Stimulated activated CD4-positive, alpha-beta T cell treated with anti-CD3 and anti-CD28 coated beads, Interleukin-2, amount 100 ng/mL, for 48 hours (primary cell): ENCODE results near the gene APOBEC3C.
"Not testable (repeated sequence)": the region's sequence is repeated elsewhere in the genome, so short reads cannot be mapped to it uniquely, and the experiment has no call there.

Source experiments
- DNase-seq, 2 donors: peaks; one replicate each; pipeline ENCODE4 v3.0.0-alpha.2; 2020

APOBEC3C gene

DNA sequence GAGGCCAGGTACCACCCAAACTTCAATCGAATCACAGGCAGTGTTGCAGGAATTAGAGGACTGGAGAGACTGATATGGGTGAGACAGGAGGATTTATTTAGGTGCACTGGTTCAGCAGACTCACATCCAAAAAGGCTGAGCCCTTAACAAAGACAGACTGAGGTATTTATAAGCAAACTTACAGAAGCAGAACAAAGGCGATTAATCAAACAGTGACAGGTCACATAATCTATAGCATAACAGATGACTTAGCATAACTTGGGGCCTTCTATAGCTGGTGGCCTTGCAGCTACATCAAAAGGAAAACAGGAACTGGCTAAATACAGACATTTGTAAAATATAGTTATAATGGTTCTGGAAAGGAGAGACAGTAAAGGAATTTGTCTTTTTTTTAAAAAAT is 29.8 kb upstream of the APOBEC3C start:
- DNase-seq = no peak

DNA sequence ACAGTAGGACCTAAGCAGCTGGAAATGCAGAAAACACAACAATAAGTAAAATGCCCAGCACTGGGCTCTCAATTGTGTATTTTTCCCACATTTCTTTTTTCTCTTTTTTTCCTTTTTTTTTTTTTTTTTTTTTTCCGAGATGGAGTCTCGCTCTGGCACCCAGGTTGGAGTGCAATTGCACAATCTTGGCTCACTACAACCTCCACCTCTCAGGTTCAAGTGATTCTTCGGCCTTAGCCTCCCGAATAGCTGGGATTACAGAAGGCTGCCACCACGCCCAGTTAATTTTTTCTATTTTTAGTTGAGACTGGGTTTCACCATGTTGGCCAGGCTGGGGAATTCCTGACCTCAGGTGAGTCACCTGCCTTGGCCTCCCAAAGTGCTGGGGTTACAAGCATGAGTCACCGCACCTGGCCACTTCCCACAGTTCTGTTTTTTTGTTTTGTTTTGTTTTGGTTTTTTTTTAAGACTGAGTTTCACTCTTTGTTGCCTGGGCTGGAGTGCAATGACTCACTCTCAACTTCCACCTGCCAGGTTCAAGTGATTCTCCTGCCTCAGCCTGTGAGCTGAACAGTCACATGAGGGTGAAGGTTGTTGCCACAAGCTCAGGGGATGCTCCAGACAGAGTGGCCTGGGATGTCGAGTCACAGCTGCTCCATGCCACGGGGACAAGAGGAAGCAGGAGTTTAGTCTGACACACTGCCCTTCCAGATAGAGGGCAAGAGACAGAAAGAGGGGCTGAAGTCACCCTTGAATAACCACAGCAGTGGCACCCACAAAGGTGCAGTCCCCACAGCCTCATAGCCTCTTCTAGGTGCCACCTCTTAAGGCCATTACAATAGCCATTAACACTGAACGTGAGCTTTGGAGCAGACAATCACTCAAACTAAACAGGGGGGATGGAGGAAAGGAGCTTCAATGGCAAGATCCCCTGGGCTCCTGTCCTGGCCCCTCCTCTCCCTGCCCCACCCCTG is 29.0 kb upstream of the APOBEC3C start:
- peak; percentile 35 to 66 for DNase-seq

DNA sequence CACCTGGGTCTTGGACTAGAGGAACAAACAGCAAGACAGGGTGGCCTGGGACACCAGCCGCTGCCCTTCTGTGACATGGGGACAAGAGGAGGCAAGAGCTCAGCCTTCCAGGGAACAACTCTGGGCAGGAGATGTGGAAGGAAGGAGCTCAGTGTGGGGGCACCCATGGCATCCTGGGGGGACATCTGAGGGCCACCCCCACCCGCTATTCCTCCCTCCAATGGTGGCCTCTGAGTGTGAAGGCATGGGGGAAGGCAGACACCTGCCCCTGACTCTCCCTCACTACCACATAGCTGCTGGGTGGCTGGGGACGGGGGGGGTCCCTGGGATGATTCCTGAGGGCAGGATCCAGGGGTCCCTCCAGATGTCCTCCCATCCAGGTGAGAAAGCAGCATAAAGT is 27.4 kb upstream of the APOBEC3C start:
- no peak for DNase-seq

DNA sequence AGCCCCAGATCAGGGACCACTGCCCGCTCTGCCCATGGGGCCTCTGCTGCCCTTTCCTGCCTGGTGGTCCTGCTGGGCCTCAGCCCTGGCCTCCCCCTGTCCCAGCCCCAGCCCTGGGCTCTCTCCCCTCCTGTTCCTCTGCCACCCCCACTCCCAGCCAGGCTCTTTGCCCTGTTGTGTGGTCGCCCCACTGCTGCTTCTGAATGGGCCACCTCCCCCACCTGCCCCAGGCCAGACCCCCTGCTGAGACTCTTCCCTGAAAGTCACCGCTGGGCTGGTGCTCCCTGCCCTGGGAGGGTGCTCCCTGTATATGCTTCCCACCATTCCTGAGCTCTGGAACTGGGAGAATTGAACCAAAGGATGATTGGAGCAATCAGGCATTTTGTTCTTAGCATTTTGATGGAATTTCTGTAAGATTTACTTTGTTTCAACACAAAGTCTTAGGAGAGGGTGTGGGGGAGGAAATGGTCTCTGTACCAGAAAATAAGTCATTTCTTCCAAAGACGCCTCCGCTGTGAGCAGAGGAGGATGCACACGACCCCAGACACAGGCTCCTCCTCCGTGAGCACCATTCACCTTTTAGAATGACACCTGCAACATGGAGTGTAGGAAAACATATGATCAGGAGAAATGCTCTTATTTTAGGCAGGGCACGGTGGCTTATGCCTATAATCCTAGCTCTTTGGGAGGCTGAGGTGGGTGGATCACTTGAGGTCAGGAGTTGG is 26.7 kb upstream of the APOBEC3C start:
- DNase-seq = no peak

DNA sequence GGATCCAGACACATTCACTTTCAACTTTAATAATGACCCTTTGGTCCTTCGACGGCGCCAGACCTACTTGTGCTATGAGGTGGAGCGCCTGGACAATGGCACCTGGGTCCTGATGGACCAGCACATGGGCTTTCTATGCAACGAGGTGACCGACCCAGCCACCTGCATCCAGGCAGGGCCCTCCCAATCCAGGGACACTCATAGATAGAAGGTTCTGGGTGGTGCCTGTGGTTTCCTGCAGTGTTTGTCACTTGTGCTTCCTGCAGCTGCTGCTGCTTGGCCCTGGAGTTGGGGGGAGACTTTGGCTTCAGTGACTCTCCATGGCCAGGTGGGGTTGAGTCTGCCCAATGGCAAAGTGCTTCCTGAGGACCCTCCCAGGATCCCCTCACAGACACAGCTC is 24.6 kb upstream of the APOBEC3C start:
- DNase-seq = no peak

DNA sequence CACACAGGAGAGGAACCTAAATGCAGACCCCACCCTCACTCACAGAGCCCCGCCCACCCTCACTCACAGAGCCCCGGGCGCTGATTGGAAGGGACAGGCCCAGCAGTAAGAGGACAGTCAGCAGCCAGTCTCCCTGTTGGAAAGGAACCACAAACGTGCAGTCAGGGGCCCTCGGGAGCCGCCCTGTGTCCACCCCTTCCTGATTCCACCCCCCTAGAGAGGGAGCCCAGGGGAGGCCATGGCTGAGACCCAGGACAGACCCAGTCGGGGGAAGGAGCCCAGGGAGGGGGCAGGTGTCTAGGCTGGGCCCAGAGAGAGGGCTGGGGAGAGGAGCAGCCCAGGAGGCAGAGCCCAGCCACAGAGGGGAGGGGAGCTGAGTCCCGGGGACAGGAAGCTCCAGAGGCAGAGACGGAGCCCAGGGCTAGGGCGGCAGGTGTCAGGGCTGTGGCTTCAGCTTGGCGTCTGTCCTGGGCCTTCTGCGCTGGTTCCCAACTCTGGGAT is 21.1 kb upstream of the APOBEC3C start:
- not testable (repeated sequence) for DNase-seq

DNA sequence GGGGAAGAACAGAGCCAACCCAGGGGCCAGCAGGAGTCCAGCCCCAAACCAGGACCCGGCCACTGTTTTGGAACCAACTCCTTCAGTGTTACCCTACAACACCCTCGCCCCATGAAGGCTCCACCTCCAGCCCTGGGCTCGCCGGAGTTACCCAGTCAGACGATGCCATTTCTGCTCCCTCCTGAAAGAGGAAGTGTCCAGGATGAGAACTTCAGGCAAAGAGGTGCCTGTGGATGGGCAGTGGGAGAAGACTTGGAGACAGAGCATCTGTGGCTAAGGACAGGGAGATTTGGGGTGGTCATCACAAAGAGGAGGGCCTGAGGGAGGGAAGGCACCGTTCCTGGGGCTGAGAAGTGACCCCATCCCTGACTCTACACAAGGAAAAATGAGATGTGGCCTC is 18.0 kb upstream of the APOBEC3C start:
- no peak for DNase-seq

DNA sequence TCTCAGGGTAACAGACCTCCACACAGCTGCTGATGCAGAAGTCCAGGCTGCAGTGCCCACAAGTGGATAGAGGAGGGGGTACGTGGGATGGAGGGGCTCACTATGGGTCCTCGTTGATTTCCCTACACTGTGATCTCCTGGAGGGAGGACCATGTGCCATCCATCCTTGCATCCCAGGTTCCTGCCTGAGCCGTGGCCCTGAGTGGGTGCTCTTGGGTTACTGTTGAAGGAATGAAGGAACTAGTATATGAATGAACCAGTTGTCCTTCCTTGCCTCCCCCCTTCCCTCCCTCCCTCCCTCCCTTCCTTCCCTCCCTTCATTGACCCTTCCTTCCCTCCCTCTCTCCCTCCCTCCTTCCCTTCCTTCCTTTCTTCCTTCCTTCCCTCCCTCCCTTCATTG is 16.5 kb upstream of the APOBEC3C start:
- DNase-seq = no peak

DNA sequence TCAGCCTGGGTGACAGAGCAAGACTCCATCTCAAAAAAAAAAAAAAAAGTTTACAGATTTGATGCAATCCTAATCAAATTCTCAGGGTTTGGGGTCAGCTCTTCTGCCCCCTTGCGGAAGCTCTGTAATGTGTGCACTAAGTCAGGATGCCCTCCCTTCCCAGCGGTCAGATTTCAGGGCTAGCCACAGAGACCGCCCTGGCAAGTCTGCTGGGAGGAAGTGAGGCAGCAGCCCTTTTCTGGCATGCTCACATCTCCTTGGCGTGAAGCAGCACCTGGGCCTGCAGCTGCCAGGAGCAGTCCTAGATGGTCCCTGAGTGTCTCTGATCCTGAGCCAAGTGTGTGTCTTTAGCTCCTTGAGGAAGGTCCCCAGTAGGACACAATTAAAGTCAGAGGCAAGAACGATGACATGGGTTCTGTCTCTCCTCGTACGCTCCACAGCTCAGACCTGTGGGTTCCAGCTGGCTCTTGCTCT is 10.9 kb upstream of the APOBEC3C start:
- peak; percentile 69 for DNase-seq

DNA sequence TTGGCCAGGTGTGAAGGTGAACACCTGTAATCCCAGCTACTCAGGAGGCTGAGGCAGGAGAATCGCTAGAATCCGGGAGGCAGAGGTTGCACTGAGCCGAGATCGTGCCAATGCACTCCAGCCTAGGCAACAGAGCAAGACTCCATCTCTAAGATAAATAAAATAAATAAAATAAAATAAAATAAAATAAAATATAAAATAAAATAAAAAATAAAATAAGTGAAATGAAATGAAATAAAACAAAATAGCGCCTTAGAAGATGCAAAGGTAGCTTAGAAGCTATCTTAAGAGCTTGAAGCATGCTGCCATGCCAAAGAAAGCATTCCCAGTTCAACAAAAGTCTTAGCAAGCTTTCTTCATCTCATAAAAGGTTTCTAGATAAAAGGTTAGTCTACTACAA is 6.9 kb upstream of the APOBEC3C start:
- no peak for DNase-seq

DNA sequence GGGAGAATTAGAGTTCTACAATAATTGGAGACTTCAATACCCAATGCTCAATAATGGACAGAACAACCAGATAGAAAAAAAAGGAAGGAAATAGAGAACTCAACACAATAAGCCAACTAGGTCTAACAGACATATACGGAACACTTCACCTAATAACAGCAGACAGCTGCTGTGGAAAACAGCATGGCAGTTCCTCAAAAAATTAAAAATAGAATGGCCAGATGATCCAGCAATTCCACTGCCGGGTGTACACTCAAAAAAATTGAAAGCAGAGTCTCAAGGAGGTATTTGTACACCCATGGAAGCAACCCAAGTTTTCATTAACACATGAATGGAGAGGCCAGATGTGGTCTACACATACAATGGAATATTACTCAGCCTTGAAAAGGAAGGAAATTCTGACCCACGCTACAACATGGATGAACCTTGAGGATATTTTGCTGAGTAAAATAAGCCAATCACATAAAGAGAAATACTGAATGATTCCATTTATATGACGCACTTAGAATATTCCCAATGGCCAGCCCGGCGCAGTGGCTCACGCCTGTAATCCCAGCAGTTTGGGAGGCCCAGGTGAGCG is 5.7 kb upstream of the APOBEC3C start:
- not testable (repeated sequence) for DNase-seq

DNA sequence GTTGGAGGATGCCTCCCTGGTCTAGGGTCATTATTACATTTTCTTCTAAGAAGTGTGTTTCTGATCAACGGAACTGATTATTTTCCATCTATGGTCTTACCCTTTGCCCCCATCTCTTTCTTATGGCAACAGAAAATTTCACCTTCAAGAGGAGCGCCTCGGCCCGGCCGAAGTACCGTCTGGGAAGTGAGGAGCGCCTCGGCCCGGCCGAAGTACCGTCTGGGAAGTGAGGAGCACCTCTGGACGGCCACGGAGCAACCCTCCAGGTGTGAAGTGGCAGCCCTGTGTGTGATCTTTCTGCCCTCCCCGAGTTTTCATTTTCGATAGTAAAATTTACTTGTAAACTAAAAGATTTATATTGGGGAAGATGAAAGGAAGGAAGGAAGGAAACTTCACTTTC is 3.1 kb upstream of the APOBEC3C start:
- DNase-seq = no peak

DNA sequence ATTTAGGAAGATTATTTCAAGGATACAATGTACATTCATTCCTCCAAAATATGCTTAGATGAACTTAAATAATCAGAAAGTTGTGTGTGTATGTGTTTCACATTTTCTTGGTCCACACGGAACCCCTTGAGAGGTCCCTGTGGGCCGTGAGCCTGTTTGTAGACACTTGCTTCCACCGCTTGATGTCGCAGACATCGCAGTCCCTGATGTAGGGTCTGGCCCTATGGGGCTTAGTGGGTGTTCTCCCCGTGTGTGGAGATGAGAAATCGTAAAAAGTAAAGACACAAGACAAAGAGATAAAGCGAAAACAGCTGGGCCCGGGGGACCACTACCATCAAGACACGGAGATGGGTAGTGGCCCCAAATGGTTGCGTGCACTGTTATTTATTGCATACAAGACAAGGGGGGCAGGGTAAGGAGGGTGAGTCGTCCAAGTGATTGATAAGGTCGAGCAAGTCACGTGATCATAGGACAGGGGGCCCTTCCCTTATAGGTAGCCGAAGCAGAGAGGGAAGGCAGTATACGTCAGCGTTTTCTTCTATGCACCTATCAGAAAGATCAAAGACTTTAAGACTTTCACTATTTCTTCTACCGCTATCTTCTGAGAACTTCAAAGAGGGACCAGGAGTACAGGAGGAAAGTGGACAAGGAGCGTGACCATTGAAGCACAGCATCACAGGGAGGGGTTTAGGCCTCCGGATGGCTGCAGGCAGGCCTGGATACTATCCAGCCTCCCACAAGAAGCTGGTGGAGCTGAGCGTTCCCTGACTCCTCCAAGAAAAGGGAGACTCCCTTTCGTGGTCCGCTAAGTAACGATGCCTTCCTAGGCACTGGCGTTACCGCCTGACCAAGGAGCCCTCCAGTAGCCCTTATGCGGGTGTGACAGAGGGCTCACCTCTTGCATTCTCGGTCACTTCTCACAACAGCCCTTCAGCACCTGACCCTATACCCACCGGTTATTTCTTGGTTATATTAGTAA is 1.2 kb upstream of the APOBEC3C start:
- DNase-seq = no peak

DNA sequence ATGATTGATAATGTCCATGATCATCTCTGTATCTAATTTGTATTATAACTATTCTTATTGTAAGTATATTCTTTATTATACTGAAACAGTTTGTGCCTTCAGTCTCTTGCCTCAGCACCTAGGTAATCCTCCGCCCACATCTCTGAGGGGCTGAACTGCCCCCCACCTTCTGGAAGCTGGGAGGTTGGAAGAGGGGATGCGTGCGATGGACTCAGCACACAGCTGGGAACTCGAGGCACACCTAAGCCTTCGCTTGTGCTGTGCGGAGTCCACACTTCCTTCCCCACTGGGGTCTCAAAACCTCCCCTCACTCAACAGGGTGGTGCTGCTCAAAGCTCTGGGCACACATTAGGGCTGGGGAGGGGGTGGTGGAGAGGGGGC is 506 bp upstream of the APOBEC3C start:
- DNase-seq = not testable (repeated sequence)

DNA sequence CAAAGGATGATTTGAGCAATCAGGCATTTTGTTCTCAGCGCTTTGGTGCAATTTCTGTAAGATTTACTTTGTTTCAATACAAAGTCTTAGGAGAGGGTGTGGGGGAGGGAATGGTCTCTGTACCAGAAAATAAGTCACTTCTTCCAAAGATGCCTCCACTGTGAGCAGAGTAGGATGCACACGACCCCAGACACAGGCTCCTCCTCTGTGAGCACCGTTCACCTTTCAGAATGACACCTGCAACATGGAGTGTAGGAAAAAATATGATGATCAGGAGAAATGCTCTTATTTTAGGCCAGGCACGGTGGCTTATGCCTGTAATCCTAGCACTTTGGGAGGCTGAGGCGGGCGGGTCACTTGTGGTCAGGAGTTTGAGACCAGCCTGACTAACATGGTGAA is 665 bp downstream of the APOBEC3C start:
- not testable (repeated sequence) for DNase-seq

DNA sequence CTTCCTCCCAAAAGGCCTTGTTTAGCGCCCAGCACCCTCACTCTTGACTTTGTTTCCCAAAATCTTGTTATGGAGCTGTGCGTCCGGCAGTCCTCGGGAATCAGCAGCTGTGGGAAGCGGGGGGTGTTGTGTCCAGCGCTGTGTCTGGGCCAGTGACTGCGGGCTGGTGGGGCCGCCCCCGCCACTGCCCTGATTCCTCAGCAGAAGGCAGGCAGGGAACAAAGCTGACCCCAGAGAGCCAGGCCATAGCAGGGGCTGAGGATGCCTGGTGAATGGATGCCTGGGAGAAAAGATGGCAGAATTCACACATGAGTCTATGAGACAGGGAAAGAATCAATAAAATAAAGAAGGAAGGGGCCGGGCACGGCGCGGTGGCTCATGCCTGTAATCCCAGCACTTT is 2.5 kb downstream of the APOBEC3C start:
- DNase-seq = no peak

DNA sequence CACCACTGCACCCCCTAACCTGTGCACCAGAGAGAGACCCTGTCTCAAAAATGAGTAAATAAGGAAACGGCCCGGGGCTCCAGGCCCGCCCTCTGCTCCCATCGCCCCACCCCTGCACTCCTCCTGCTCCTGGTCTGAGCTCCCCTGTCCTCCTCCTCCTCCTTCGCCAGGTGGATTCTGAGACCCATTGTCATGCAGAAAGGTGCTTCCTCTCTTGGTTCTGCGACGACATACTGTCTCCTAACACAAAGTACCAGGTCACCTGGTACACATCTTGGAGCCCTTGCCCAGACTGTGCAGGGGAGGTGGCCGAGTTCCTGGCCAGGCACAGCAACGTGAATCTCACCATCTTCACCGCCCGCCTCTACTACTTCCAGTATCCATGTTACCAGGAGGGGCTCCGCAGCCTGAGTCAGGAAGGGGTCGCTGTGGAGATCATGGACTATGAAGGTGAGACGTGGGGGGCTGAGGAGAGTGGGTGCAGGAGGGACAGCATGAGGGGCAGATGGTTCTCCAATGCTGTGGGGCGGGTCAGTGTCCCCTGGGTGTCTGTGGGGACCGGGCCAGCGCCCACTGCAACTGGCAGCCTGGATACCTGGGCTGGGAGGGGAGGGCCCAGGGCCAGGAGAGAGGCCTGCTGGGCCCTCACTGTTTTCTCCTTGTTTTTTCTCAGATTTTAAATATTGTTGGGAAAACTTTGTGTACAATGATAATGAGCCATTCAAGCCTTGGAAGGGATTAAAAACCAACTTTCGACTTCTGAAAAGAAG is 3.7 kb downstream of the APOBEC3C start:
- DNase-seq = no peak

DNA sequence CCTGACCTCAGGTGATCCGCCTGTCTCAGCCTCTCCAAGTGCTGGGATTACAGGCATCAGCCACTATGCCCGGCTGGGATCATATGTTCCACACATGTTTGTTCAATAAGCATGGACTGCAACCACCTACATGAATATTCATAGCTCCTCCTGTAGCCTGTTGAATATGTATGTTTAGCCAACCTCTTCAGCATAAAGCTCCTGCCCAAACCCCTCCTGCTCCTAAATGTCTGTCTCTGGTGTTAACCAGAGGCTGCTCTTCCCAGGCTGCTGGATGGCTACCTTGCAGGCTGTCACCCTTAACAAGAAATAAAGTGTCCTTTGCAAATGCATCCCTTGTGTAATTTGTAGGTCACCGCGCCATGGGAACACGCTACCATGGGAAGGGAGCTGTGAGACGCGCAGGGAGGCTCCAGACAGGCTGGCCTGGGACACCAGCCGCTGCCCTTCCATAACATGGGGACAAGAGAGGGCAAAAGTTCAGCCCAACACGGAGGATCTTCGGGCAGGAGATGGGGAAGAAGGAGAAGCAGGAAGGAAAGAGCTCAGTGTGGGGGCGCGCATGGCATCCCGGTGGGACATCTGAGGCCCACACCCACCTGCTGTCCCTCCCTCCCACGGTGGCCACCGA is 6.1 kb downstream of the APOBEC3C start:
- not testable (repeated sequence) for DNase-seq

DNA sequence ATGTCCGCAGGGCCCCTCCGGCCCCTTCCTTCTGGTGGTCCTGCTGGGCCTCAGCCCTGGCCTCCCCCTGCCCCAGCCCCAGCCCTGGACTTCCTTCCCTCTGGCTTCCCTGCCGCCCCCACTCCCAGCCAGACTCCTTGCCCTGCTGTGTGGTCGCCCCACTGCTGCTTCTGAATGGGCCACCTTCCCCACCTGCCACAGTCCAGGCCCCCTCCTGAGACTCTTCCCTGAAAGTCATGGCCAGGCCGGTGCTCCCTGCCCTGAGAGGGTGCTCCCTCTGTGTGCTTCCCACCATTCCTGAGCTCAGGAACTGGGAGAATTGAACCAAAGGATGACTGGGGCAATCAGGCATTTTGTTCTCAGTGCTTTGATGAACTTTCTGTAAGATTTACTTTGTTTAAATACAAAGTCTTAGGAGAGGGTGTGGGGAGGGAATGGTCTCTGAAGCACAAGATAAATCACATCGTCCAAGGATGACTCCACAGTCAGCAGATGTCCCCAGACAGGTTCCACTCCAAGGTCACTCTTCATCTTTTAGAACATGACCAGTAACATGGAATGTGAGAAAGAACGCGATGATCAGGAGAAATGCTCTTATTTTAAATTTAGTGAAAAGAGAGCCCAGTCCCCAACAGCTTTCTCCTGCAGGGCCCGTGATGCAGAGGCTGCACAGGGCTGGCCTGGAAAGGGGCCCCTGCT is 7.6 kb downstream of the APOBEC3C start:
- DNase-seq = no peak
